NB4 (cell line): ENCODE results near the gene NSD1.

ENCODE experiments used
- DNase-seq: peaks from one replicate; pipeline ENCODE4 v3.0.0; 2010; ENCODE audit warnings: low read depth
- H3K4me3 ChIP-seq: one replicate; pipeline ENCODE4 v1.5.1; 2011; ENCODE audit warnings: mild to moderate bottlenecking, low read depth, low read length, moderate library complexity
- MYC ChIP-seq: IDR thresholded peaks from 2 replicates; pipeline ENCODE4 v1.6.1; 2011; ENCODE audit warnings: low read depth, low read length
- POLR2A ChIP-seq: IDR thresholded peaks from 2 replicates; pipeline ENCODE4 v1.6.1; 2011; ENCODE audit warnings: mild to moderate bottlenecking; ENCODE audit not compliant: insufficient read length; ENCODE audit errors: extremely low read depth
- TF ChIP-seq, protein P1 (sequence below): IDR thresholded peaks from 2 replicates; pipeline ENCODE4 v1.6.1; 2011; ENCODE audit warnings: low read depth, low read length
- TF ChIP-seq, protein P2 (sequence below): IDR thresholded peaks from one replicate; pipeline ENCODE4 v1.5.1; 2012; ENCODE audit warnings: low read depth, low read length

NSD1 gene

DNA sequence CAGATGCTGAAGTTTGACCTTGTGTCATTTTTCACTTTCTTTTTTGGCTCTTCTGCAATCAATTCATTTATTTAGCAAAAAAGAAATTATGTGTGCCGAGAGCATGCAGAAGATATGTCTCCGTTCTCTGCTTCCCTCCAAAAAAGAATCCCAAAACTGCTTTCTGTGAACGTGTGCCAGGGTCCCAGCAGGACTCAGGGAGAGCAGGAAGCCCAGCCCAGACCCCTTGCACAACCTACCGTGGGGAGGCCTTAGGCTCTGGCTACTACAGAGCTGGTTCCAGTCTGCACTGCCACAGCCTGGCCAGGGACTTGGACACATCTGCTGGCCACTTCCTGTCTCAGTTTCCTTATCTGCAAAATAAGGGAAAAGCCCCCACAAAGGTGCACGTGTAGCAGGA lies 44.4 kb upstream of the NSD1 start:
- TF ChIP-seq, protein P1, sequence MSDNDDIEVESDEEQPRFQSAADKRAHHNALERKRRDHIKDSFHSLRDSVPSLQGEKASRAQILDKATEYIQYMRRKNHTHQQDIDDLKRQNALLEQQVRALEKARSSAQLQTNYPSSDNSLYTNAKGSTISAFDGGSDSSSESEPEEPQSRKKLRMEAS, result no peak
- TF ChIP-seq POLR2A, result no peak
- no peak for TF ChIP-seq MYC
- DNase-seq, result peak; percentile 35
- no peak overlapping the region for H3K4me3 ChIP-seq

DNA sequence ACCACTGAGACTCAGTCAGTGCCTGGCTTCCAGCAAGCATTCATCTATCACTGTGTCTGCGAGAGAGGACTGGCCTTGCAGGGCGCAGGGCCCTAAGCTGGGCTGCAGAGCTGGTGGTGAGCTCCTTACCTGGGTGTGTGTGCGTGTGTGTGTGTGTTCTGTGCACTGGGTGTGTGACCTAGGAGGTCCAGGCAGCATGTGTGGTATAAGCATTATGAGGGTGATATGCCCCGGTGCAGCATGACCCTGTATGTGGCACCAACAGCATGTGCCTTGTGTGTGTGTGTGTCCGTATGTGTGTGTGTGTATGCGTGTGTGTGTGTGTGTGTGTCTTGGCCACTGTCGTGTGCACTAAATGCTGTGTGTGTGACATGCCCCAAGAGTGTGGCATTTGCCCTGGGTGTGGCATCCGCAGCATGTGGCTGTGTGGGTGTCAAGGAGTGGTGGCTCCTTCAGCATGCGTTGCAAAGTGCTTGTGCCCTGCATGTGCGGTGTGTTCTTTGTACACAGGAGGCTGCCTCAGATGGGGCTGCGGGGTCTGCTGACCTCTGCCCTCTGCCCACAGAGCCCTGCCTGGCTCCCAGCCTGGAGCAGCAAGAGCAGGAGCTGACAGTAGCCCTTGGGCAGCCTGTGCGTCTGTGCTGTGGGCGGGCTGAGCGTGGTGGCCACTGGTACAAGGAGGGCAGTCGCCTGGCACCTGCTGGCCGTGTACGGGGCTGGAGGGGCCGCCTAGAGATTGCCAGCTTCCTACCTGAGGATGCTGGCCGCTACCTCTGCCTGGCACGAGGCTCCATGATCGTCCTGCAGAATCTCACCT lies 43.5 kb upstream of the NSD1 start:
- DNase-seq, result no peak
- TF ChIP-seq POLR2A (no peak), MYC (no peak)
- TF ChIP-seq, protein P1, result no peak
- TF ChIP-seq, protein P2, sequence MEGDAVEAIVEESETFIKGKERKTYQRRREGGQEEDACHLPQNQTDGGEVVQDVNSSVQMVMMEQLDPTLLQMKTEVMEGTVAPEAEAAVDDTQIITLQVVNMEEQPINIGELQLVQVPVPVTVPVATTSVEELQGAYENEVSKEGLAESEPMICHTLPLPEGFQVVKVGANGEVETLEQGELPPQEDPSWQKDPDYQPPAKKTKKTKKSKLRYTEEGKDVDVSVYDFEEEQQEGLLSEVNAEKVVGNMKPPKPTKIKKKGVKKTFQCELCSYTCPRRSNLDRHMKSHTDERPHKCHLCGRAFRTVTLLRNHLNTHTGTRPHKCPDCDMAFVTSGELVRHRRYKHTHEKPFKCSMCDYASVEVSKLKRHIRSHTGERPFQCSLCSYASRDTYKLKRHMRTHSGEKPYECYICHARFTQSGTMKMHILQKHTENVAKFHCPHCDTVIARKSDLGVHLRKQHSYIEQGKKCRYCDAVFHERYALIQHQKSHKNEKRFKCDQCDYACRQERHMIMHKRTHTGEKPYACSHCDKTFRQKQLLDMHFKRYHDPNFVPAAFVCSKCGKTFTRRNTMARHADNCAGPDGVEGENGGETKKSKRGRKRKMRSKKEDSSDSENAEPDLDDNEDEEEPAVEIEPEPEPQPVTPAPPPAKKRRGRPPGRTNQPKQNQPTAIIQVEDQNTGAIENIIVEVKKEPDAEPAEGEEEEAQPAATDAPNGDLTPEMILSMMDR, result no peak
- H3K4me3 ChIP-seq, result no peak overlapping the region

DNA sequence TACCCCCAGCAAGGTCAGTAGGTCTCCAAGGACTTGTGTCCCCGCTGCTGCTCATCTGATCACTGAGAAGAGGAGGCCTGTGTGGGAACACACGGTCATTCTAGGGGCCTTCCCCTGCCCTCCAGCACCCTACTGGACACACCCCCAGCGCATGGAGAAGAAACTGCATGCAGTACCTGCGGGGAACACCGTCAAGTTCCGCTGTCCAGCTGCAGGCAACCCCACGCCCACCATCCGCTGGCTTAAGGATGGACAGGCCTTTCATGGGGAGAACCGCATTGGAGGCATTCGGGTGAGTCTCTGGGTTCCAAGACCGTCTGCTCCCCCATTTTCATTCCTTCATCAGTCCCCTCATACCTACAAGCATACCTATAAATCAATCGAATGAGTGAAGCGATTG lies 42.8 kb upstream of the NSD1 start:
- no peak for TF ChIP-seq POLR2A
- TF ChIP-seq, protein P2, result no peak
- TF ChIP-seq, protein P1, result no peak
- no peak for TF ChIP-seq MYC

DNA sequence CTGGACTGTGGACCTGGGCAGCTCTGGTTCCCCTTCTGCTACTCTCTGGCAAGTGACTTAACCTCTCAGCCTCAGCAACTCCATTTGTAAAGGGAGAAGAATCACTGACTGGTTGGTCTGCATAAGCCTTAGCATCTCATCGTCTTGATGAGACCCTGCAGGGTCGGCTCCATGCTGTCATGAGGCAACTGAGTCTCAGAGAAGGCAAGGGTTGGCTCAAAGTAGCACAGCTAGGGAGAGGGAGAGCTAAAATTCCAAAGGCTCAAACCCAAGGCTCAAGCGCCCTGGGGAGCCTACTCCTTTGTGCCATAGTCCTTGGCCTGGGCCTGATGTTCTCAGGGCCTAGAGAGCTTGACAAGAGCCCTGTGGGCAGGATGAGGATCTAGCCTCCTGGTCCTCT lies 42.3 kb upstream of the NSD1 start:
- no peak for TF ChIP-seq POLR2A
- no peak for TF ChIP-seq MYC
- TF ChIP-seq, protein P1, result no peak
- TF ChIP-seq, protein P2, result no peak
- DNase-seq, result no peak
- no peak overlapping the region for H3K4me3 ChIP-seq

More for the DNA sequence above, 42.8 kb upstream of the NSD1 start:
- no peak for DNase-seq
- no peak overlapping the region for H3K4me3 ChIP-seq

DNA sequence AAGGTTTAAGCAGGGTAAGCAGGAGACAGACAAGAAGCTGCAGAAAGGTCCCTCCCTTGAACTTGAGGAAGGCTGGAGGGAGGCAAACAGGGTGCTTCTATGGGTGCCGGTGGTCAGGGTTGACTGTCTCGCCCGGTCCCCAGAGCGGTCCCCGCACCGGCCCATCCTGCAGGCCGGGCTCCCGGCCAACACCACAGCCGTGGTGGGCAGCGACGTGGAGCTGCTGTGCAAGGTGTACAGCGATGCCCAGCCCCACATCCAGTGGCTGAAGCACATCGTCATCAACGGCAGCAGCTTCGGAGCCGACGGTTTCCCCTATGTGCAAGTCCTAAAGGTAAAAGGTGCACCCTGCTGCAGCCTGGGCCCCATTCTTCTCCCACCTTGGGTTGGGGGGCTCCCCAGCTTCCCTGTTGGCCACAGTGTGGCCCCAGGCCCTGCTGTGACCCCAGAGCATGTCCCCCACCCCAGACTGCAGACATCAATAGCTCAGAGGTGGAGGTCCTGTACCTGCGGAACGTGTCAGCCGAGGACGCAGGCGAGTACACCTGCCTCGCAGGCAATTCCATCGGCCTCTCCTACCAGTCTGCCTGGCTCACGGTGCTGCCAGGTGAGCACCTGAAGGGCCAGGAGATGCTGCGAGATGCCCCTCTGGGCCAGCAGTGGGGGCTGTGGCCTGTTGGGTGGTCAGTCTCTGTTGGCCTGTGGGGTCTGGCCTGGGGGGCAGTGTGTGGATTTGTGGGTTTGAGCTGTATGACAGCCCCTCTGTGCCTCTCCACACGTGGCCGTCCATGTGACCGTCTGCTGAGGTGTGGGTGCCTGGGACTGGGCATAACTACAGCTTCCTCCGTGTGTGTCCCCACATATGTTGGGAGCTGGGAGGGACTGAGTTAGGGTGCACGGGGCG lies 41.1 kb upstream of the NSD1 start:
- no peak overlapping the region for H3K4me3 ChIP-seq
- TF ChIP-seq, protein P2, result no peak
- TF ChIP-seq MYC (no peak), POLR2A (no peak)
- TF ChIP-seq, protein P1, result no peak

DNA sequence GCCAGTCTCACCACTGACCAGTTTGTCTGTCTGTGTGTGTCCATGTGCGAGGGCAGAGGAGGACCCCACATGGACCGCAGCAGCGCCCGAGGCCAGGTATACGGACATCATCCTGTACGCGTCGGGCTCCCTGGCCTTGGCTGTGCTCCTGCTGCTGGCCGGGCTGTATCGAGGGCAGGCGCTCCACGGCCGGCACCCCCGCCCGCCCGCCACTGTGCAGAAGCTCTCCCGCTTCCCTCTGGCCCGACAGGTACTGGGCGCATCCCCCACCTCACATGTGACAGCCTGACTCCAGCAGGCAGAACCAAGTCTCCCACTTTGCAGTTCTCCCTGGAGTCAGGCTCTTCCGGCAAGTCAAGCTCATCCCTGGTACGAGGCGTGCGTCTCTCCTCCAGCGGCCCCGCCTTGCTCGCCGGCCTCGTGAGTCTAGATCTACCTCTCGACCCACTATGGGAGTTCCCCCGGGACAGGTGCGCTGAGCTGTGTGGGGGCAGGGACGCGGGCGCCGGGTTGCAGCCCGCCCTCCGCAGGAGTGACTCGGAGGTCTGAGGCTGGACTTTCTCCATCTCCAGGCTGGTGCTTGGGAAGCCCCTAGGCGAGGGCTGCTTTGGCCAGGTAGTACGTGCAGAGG lies 40.4 kb upstream of the NSD1 start:
- no peak overlapping the region for H3K4me3 ChIP-seq
- no peak for TF ChIP-seq POLR2A
- TF ChIP-seq, protein P1, result no peak
- DNase-seq, result no peak

More for the DNA sequence above, 41.1 kb upstream of the NSD1 start:
- DNase-seq, result no peak
